GM23248 (cell line): ENCODE data around the gene MACROD2.

ENCODE experiments used
- EZH2 ChIP-seq: fragments of 200-600 bp; sonication (generic); IDR thresholded peaks from 2 replicates; pipeline ENCODE4 v1.6.1; 2018; ENCODE audit warnings: antibody characterized with exemption, mild to moderate bottlenecking; ENCODE audit not compliant: insufficient read depth, poor library complexity, severe bottlenecking
- EZH2phosphoT487 ChIP-seq: fragments of 200-600 bp; sonication (generic); IDR thresholded peaks from 2 replicates; pipeline ENCODE4 v1.6.1; 2018; ENCODE audit warnings: antibody characterized with exemption, moderate library complexity, mild to moderate bottlenecking, low read depth; ENCODE audit not compliant: insufficient read depth

GRCh38 chr20:14921513-14921912 is 926.2 kb downstream of the MACROD2 start:
- TF ChIP-seq EZH2 (no peak), EZH2phosphoT487 (no peak)
